Osteoblast (primary cell): ENCODE measurements around the gene ME3. TPM values are rescaled to one million over a fixed set of nuclear protein-coding genes. Genes with fewer than 3 reads are reported as not detected.
A peak's percentile ranks its signal among the peaks of the same experiment; 100 is the strongest.

Experiments
- DNase-seq: peaks from one replicate; pipeline ENCODE4 v3.0.0; 2011; ENCODE audit warnings: low spot score, mixed read lengths; ENCODE audit not compliant: insufficient read length; ENCODE audit errors: missing footprints
- H2AFZ ChIP-seq: 2 replicates; pipeline ENCODE4 v1.6.0; 2011; ENCODE audit warnings: mild to moderate bottlenecking, low read length
- H3K27ac ChIP-seq: 2 replicates; pipeline ENCODE4 v1.5.1; 2011; ENCODE audit warnings: mild to moderate bottlenecking, low read depth, low read length, moderate library complexity
- H3K27me3 ChIP-seq: 2 replicates; pipeline ENCODE4 v1.6.0; 2012; ENCODE audit warnings: mild to moderate bottlenecking, control low read depth, inconsistent platforms, low read length, moderate library complexity; ENCODE audit not compliant: insufficient read depth
- H3K36me3 ChIP-seq: 2 replicates; pipeline ENCODE4 v1.5.1; 2011; ENCODE audit warnings: mild to moderate bottlenecking, low read length, control low read depth, moderate library complexity; ENCODE audit not compliant: insufficient read depth
- H3K4me1 ChIP-seq: 2 replicates; pipeline ENCODE4 v1.5.1; 2011; ENCODE audit warnings: mild to moderate bottlenecking, low read length, control low read depth, moderate library complexity; ENCODE audit not compliant: insufficient read depth
- H3K4me2 ChIP-seq: 2 replicates; pipeline ENCODE4 v1.6.0; 2011; ENCODE audit warnings: mild to moderate bottlenecking, low read length; ENCODE audit not compliant: insufficient read depth
- H3K4me3 ChIP-seq: fragments of 200-600 bp; sonication (generic); 3 replicates; pipeline ENCODE4 v1.5.1; 2012; ENCODE audit warnings: mild to moderate bottlenecking, low read length, inconsistent platforms; ENCODE audit not compliant: insufficient read depth
- H3K79me2 ChIP-seq: 2 replicates; pipeline ENCODE4 v1.6.0; 2012; ENCODE audit warnings: mild to moderate bottlenecking, low read length, control low read depth, inconsistent platforms; ENCODE audit not compliant: insufficient read depth
- H3K9me3 ChIP-seq: 2 replicates; pipeline ENCODE4 v1.5.1; 2011; ENCODE audit warnings: low read depth, low read length, control low read depth
- H4K20me1 ChIP-seq: 2 replicates; pipeline ENCODE4 v1.6.0; 2012; ENCODE audit warnings: mild to moderate bottlenecking, low read length, control low read depth; ENCODE audit not compliant: insufficient read depth
- CTCF ChIP-seq: IDR thresholded peaks from 2 replicates; pipeline ENCODE4 v1.5.1; 2011; ENCODE audit warnings: mild to moderate bottlenecking, low read depth, low read length, moderate library complexity; ENCODE audit errors: extremely low read depth
- total RNA-seq: library from RNA; depleted of rRNA; stranded (reverse); fragments of >200 nt; gene quantifications from 2 replicates; pipeline ENCODE4 v1.2.3, GENCODE V29; 2012

Gene ME3
- total RNA-seq, 1 donor: 70.9 TPM

DNA sequence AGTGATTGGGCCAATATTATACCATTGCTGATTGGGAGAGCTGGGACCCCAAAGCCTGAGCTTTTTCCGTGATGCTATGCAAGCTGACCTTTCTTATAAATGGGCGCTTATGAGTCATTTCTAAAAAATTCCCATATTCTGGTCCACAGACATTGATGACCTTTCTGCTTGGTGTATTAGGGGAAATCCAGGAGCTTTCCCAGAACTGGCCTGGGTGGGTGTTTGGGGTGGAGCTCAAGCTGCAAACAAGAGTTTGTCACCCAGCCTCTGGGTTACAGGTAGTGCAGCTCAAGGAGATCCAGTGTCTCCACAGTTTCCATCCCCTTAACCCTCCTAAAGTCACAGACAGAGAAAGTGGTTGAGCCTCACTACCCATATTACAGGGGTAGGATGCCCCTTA lies 230.0 kb downstream of the ME3 start:
- Histone ChIP-seq H2AFZ (no peak overlapping the region), H3K4me3 (no peak overlapping the region), H3K27me3 (no peaks in the 10 kb centered on the region), H3K4me1 (peaks cover 45% of the 10 kb centered on the region), H3K79me2 (no peaks in the 10 kb centered on the region), H3K4me2 (peak overlapping the region; percentile 4), H3K36me3 (no peaks in the 10 kb centered on the region), H4K20me1 (no peaks in the 10 kb centered on the region), H3K27ac (peak overlapping the region; percentile 72), H3K9me3 (no peaks in the 10 kb centered on the region)
- peak; percentile 72 for DNase-seq
- no peak for TF ChIP-seq CTCF

DNA sequence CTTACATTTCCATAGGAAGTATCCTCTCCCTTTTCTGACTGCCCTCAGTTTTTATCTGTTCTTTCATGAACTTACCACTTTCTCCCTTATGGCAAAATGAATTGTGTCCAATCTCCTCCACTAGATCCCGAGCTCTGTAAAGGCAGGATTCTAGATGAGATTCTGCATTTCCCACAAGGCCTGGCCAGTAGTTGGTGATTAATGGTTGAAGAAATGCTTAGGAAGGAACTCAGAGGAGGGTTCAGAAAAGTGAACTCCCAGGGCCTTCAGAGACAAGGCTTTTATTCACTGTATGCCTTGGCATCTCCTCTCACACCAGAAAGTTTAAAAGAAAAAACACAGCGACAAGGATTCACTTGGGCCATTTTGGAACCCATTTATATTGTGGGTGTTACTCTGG lies 231.6 kb downstream of the ME3 start:
- Histone ChIP-seq H2AFZ (peak overlapping the region; percentile 63), H4K20me1 (no peaks in the 10 kb centered on the region), H3K27me3 (no peaks in the 10 kb centered on the region), H3K36me3 (no peaks in the 10 kb centered on the region), H3K9me3 (no peaks in the 10 kb centered on the region), H3K4me3 (peak overlapping the region; percentile 6), H3K4me1 (peaks cover 45% of the 10 kb centered on the region), H3K79me2 (no peaks in the 10 kb centered on the region), H3K4me2 (peak overlapping the region; percentile 58), H3K27ac (peak overlapping the region; percentile 72)
- peak; percentile 78 for DNase-seq
- TF ChIP-seq CTCF: no peak

DNA sequence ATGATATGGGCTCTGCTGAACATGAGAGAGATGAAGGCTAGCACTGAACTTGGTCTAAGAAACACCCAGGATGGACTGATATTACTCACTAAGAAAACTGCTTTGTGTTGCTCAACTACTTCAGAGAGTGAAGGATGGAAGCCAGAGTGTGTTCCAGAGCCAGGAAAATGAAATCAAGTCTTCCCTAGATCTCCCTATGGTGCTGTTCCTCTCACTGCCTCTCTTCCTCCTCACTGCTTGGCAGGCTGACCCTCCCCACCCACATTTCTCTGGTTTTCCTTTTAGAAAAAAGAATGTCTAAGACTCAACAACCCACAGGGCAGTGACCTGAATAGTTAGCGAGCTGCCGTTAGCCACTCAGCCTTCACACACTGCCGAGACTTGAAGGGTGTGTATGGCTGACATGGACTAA lies 232.1 kb downstream of the ME3 start:
- H3K9me3 ChIP-seq: no peaks in the 10 kb centered on the region
- H3K4me2 ChIP-seq: peak overlapping the region; percentile 58
- peak overlapping the region; percentile 63 for H2AFZ ChIP-seq
- H3K79me2 ChIP-seq: no peaks in the 10 kb centered on the region
- DNase-seq: peak; percentile 74
- no peak for TF ChIP-seq CTCF
- H3K27me3 ChIP-seq: no peaks in the 10 kb centered on the region
- peak overlapping the region; percentile 6 for H3K4me3 ChIP-seq
- H3K36me3 ChIP-seq: no peaks in the 10 kb centered on the region
- peak overlapping the region; percentile 72 for H3K27ac ChIP-seq
- H4K20me1 ChIP-seq: no peaks in the 10 kb centered on the region
- H3K4me1 ChIP-seq: peaks cover 45% of the 10 kb centered on the region

DNA sequence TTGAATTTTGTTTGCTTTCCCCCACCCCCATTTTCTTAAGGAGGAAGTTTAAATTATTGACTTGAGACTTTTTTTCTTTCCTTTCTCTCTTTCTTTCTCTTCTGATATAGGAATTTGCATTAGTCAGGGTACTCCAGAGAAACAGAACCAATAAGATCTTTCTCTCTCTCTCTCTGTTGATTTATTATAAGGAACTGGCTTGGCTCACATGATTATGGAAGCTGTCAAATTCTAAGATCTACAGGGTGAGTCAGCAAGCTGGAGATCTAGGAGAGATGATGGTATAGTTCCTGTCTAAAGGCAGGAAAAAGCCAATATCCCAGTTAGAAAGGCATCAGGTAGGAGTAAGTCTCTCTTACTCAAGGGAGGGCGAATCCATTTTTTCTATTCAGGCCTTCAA lies 233.7 kb downstream of the ME3 start:
- Histone ChIP-seq H4K20me1 (no peaks in the 10 kb centered on the region), H3K4me3 (no peak overlapping the region), H3K9me3 (no peaks in the 10 kb centered on the region), H3K4me2 (no peak overlapping the region), H3K36me3 (no peaks in the 10 kb centered on the region), H3K4me1 (peaks cover 45% of the 10 kb centered on the region), H3K27me3 (no peaks in the 10 kb centered on the region), H2AFZ (no peak overlapping the region), H3K79me2 (no peaks in the 10 kb centered on the region), H3K27ac (no peak overlapping the region)
- no peak for DNase-seq
- no peak for TF ChIP-seq CTCF
